Measurements from ENCODE around the gene LASP1. TPM values are rescaled to one million over a fixed set of nuclear protein-coding genes. Genes with fewer than 3 reads are reported as not detected.

Gene LASP1
- polyA plus RNA-seq, 1 experiment: 321 TPM

- peaks cover 1% of the 10 kb centered on the region; the same call in 1 of the 2 replicates for H3K36me3 ChIP-seq (ENCODE audit: control insufficient read depth, insufficient read depth, low read length)
- CTCF ChIA-PET: interaction anchor here (1.6 kb wide), 1 partner anchor 11 kb away, joined by 4 read pairs; no protein-coding TSS in a partner anchor
Observed at GRCh38 chr17:38867179-38867967, 2.5 kb upstream of the LASP1 start.

GRCh38 chr17:38867968-38868816 is 1.7 kb upstream of the LASP1 start:
- ChIA-PET CTCF (interaction anchor here (0.7 to 1.6 kb wide), 2 partner anchors 12 to 133 kb away, joined by 3 to 4 read pairs; no protein-coding TSS in a partner anchor), POLR2A (interaction anchor here (0.7 to 1.1 kb wide), 2 partner anchors 15 to 90 kb away, joined by 6 to 16 read pairs; partner anchors contain the start of gene RPL23)
- no peak for DNase-seq (ENCODE audit: low read depth)
- H3K27me3 ChIP-seq (ENCODE audit: control insufficient read depth, insufficient read depth, low read length): no peaks in the 10 kb centered on the region
- TF ChIP-seq CTCF (IDR thresholded peaks at IDR 0.05; ENCODE audit: insufficient read depth, low read depth, low read length): no peak
- H3K4me3 ChIP-seq (ENCODE audit: low read depth, low read length): peak overlapping the region; percentile 97
- H3K36me3 ChIP-seq (ENCODE audit: control insufficient read depth, insufficient read depth, low read length): peaks cover 4% of the 10 kb centered on the region

More at GRCh38 chr17:38867179-38867967, 2.5 kb upstream of the LASP1 start:
- H3K27me3 ChIP-seq (ENCODE audit: control insufficient read depth, insufficient read depth, low read length): no peaks in the 10 kb centered on the region
- peak overlapping the region; percentile 97 for H3K4me3 ChIP-seq (ENCODE audit: low read depth, low read length)
- TF ChIP-seq CTCF (IDR thresholded peaks at IDR 0.05; ENCODE audit: insufficient read depth, low read depth, low read length): no peak
- no peak for DNase-seq (ENCODE audit: low read depth)
- POLR2A ChIA-PET: interaction anchor here (1.1 kb wide), 1 partner anchor 14 kb away, joined by 6 read pairs; the partner anchor contains the start of gene RPL23

DNA sequence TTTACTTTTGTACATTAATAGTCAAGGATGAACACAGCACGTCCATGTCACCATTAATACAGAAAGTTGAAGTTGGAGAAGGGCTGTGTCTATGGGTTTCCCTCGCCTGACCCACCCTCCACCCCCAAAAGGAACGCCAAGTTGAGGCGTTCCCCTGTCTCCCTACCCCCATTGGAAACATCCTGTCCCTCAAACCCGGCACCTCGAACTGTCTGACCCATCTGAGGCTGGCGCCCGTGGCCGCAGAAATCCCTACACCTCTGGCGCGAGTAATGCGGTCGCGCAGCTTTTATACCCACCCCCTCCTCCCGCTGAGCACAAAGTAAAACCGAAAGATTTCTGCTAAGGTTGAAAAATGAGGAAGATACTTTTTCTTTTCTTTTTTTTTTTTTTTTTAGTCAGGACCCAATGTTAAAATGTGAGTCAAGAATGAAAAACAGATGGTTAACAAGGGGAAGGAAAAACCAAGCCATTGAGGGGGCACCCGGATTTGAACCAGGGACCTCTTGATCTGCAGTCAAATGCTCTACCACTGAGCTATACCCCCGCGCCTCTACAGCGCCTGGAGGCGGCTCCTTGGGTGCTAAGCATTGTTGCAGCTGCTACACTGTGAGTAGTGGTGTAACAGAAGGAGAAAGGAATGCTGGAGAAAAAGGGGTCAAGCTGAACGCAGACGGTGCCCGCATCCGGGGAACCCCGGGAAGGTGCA is 887 bp upstream of the LASP1 start:
- DNase-seq (ENCODE audit: low read depth): peak; percentile 58
- CTCF ChIA-PET: interaction anchor here (0.5 to 3.4 kb wide), 6 partner anchors 16 to 306 kb away, joined by 3 to 17 read pairs (median 4); no protein-coding TSS in a partner anchor
- H3K36me3 ChIP-seq (ENCODE audit: control insufficient read depth, insufficient read depth, low read length): peaks cover 4% of the 10 kb centered on the region
- TF ChIP-seq CTCF (IDR thresholded peaks at IDR 0.05; ENCODE audit: insufficient read depth, low read depth, low read length): peak; percentile 38
- H3K4me3 ChIP-seq (ENCODE audit: low read depth, low read length): peak overlapping the region; percentile 97
- POLR2A ChIA-PET: interaction anchor here (0.6 to 1.1 kb wide), 3 partner anchors 15 to 139 kb away, joined by 3 to 16 read pairs (median 6); partner anchors contain the start of genes CISD3 and RPL23
- H3K27me3 ChIP-seq (ENCODE audit: control insufficient read depth, insufficient read depth, low read length): no peaks in the 10 kb centered on the region

GRCh38 chr17:38870259-38871165 is 654 bp downstream of the LASP1 start:
- DNase-seq (ENCODE audit: low read depth): no peak
- TF ChIP-seq CTCF (IDR thresholded peaks at IDR 0.05; ENCODE audit: insufficient read depth, low read depth, low read length): no peak
- Histone ChIP-seq H3K27me3 (ENCODE audit: control insufficient read depth, insufficient read depth, low read length) (no peaks in the 10 kb centered on the region), H3K4me3 (ENCODE audit: low read depth, low read length) (peak overlapping the region; percentile 97), H3K36me3 (ENCODE audit: control insufficient read depth, insufficient read depth, low read length) (peaks cover 4% of the 10 kb centered on the region)
- ChIA-PET CTCF (interaction anchor here (0.6 to 3.4 kb wide), 5 partner anchors 15 to 304 kb away, joined by 3 to 17 read pairs (median 3); no protein-coding TSS in a partner anchor), POLR2A (interaction anchor here (0.6 to 1.2 kb wide), 3 partner anchors 18 to 139 kb away, joined by 3 to 13 read pairs (median 4); partner anchors contain the start of gene FBXO47)
